Measurements from ENCODE around the gene EPB41L2.

The EPB41L2 gene

DNA sequence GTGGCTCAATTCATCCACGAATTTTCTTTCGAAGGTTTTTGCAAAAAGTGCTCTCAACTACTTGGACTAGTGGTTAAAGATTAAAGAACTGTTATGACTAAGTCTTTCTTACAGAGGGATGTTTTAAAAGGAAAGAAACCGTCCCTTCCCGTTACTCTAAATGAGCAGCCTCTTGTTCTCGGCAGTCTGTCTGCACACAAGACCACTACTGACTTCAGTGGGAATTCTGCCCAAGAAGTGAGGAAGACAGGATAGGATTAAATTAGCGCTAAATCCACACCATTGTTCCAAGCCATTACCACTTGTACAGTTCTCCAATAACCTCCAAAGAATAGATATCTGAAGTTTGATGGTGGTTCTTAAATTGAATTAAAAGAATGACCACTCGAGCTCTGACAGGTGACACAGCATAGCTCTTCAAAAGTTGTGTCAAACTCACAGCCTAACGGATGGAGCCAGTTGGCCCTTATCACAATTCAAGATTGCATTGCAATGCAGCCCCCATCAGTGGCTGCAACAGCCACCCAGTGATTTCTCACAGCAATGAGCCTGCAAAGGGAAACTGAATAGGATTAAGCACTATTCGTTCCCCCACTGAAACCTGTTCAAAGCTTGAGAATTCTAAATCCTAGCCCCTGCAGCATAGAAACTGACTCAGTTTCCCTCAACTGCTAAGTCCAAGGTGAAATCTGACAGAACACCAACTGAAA lies 1.8 kb downstream of the EPB41L2 start:
- no peak for DNase-seq

DNA sequence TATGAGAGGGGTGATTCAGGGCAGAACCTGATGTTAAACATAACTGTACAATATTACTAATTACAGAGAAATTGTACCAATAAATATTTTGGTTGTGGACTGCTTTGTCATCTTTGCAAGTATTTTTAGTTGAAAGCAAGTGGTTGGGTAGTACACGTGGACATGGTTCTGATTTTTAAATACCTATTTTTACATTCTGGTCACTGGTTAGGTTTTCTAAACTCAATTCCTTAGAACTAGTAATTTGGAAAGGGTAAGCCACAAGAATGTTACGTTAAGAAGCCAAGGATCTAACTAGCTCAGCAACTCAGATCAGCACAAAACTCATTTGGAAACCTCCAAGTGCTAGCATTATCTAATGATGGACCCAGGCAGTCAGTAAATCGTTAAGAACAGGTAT lies 2.7 kb downstream of the EPB41L2 start:
- no peak for DNase-seq

DNA sequence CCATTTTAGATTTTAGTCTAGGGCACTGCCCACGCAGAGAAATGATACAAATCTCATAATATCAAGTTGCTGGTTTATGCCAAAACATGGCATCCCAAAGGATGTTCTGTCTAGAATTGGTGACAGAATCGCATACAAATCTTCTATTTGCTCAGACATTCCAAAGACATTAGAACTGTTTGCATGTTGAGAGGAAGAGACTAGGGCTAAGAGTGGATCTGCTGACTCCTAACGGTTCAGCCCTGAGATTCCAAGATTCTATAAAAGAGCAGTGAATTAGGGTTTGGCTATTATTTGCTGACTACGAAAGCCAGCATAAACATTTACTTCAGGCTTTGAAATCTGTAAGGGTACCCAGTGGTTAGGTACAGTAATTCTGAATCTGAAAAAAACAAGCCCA lies 3.6 kb downstream of the EPB41L2 start:
- DNase-seq, result no peak

GRCh38 chr6:131058236-131058635 lies 4.8 kb downstream of the EPB41L2 start:
- DNase-seq, result no peak

DNA sequence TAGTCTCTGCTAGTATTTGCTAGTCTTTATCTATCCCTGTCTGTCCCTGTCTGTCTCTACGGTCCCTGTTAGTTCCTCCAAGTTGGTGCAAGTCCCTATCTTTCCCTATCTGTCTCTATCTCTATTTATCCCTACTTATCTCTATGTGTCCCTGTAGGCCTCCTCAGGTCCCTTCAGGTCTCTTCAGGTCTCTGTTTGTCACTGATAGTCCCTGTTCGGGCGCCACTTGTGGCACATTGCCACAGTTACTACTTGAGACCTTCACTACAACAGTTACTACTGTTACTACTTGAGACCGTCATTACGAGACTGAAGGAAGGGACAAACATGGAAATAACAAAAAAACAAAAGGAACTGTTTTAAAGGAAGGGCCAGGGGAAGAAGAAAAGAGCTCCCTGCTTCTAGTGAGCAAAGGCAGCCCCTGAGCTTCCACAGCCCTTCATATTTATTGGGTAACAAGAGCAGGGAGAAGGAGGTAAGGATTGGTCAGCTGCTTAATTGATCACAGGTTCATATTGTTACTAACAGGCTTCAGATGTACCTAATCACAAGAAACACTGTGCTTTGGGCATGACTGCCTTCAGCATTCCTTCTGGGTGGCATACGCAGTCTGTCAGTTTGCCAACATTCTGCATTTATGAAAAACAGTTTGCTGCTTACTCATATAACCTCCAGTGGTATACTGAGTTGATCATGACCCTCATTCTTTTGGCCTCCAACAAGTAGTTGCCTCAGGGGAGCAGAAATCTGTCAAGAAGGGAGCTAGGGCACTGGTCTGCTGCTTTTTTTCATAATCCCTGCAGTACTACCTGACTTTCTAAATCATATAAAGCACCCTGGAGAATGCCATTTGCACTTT lies 8.4 kb downstream of the EPB41L2 start:
- no peak for DNase-seq

GRCh38 chr6:131053546-131054240 lies 9.4 kb downstream of the EPB41L2 start:
- DNase-seq, result no peak

- no peak for DNase-seq
Observed at GRCh38 chr6:131052181-131052580, 10.9 kb downstream of the EPB41L2 start.

DNA sequence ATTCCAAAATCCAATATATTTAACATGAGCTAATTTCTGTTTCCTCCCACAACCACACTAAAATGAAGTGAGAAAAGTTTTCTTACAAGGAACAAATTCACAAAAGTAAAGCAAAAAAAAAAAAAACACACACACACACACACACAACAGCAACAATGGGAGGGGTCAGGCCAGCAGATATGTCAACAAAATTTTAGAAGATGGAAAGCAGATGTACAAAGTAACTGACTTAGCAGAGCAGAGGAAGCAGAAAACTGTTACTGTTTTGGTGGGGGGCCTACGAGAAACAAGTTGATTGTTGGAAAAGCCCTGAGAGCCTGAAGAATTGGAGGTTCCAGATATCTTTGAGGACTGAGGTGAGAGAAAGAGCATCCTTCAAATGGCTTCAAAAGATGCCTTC lies 11.7 kb downstream of the EPB41L2 start:
- no peak for DNase-seq

- DNase-seq, result no peak
Observed at GRCh38 chr6:131049608-131050007, 13.4 kb downstream of the EPB41L2 start.

DNA sequence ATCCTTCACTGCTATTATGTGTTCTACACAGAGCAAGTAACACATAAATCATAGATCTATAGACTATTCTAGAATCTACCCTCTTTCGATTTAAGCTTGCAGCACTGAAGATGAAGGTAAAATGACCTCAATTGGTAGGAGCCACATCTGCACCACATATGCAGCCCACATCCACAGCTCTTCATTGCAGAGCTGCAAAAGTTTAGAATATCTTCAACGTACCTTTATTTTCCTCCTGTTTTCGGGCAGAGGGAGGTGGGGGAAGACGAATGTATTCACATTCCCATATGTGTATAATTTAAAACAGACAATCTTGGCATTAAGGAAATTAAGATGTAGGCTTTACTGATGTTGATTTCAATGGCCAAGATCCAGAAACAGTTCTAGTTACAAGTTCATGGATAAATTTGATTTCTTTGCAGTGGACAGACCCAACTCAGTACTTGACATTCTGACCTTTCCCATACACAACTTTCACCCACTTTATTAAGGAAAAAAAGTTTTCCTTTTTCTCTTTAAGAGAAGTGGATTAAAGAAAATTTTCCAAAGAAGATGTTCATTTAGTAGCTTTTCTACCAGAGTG lies 14.0 kb downstream of the EPB41L2 start:
- no peak for DNase-seq

DNA sequence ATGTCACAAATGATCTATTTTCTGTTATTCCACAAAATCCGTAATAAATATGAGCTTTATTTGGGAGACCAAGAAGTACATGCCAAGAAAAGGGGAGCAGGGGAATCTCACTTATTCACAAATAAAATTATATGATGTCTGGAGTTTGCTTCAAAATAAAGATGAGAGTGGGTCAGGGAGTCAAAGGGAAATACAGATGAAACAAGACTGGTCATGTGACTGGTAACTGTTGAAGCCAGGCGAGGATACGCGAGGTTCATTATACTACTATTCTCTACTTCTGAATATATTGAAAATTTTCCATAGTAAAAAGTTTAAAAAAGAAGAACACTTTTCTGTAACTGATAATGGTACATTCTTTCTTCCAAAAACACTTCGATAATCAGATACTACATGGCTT lies 14.6 kb downstream of the EPB41L2 start:
- no peak for DNase-seq

DNA sequence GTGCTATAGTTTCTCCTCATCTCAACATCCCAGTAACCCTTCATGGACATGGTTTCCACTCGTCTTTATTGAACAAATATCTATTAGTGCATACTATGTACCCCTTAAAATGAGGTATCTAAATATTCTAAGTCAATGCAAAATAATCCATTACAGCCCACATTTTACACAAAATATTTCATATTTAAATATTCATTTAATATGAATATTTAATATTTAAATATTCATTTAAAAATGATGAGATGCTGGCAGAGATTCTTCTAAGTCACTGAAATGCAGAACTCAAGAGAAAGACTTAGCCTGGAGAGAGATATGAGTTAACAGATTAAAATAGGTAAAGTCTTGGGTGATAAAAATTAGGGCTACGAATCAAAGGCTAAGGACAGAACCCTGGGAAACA lies 17.9 kb downstream of the EPB41L2 start:
- DNase-seq, result no peak

- no peak for DNase-seq
Observed at GRCh38 chr6:131043902-131044447, 19.1 kb downstream of the EPB41L2 start.

- no peak for DNase-seq
Observed at GRCh38 chr6:131042664-131043063, 20.4 kb downstream of the EPB41L2 start.

- no peak for DNase-seq
Observed at GRCh38 chr6:131041814-131042213, 21.2 kb downstream of the EPB41L2 start.

DNA sequence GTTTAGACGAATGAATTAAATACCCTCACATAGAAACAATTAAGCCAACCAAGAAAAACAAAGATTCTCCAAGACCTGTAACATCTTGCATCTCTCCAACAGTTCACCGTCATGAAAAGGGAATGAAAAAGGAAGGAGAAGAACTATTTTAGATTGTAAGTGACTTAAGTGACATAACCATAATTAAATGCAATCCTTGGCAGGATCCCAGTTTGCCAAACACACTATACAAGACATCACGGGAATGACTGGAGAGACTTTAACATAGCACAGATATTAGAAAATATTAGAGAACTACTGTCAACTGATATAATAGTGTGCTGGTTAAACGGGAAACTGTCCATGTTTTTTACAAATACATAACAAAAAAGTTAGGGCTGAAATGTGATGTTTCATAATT lies 22.2 kb downstream of the EPB41L2 start:
- DNase-seq, result no peak

DNA sequence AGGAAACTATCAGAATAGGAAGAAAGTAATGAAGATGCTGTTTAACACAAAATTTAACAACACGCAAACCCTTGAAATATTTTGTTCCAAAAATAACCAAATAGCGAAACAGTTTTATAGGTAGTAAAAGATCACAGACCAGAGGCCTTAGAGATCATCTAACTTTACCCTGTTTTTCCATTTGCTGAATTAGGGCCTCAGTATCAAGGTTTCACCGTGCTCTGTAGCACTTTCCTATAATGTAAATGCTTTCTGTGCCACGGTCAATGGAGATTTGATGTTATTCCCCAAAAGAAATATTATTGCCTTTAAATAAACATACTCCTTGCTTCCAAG lies 23.7 kb downstream of the EPB41L2 start:
- no peak for DNase-seq

DNA sequence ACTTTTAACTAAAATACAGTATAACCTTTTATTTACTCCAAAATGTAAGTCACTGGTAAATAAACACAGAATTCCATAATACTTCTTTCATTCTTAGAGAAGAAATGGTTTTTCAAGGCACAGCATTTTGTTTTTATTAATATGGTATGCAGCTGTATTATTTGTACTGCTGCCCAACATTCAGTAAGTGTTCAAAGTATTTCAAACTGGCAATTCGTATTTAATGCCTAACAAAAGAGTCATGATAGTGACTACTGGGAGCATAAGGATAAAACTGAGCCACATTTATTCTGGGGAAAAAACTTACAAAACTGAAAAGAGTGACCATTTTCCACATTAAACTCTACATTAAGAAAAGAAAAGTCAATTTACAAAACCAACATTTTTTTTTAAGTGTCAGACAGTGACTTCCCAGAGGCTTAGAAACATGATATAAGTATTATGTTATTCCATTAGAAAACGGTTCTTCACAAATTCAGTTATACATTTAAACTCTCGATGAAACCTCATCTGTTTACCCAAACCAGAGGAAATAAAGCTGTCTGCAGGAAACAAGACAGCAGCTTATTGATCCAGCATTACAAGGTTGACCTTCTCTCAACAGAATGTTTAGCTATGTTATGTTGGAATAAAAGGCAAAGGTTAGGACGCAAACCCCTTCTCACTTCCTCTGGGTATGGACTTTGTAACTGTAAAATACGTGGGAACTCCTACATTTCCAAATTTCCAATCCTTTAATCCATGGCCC lies 24.3 kb downstream of the EPB41L2 start:
- no peak for DNase-seq

GRCh38 chr6:131037194-131037897 lies 25.7 kb downstream of the EPB41L2 start:
- no peak for DNase-seq

GRCh38 chr6:131036601-131037000 lies 26.4 kb downstream of the EPB41L2 start:
- DNase-seq, result no peak

GRCh38 chr6:131036143-131036542 lies 26.9 kb downstream of the EPB41L2 start:
- no peak for DNase-seq

GRCh38 chr6:131035582-131035981 lies 27.5 kb downstream of the EPB41L2 start:
- no peak for DNase-seq

All from DMS 273 treated with DMSO at 0.1 percent for 48 hours (cell line).